GM18505 (cell line): ENCODE measurements around the gene POLA1.
"Not testable (repeated sequence)": the region's sequence is repeated elsewhere in the genome, so short reads cannot be mapped to it uniquely, and the experiment has no call there.

Source experiments
- ATAC-seq: cut with Tn5 transposase; IDR thresholded peaks from one replicate; pipeline ENCODE4 v1.9.1; 2021; ENCODE audit not compliant: unreplicated experiment
- POLR2A ChIP-seq: IDR thresholded peaks from 4 replicates; pipeline ENCODE4 v1.6.1; 2011; ENCODE audit warnings: borderline replicate concordance; ENCODE audit not compliant: insufficient read depth, insufficient read length; ENCODE audit errors: extremely low read depth

The POLA1 gene

GRCh38 chrX:24693453-24694202 lies at the start of gene POLA1:
Gene POLA1 (plus strand): TSS chrX:24693918. CDS start chrX:24693962, 44 bp downstream.
- peak; percentile 51 for TF ChIP-seq POLR2A
- peak; percentile 95 for ATAC-seq

- no peak for TF ChIP-seq POLR2A
These were observed 47.7 kb upstream of the POLA1 start for GRCh38 chrX:24646006-24646405.

GRCh38 chrX:24646745-24647182 lies 47.0 kb upstream of the POLA1 start:
- ATAC-seq: peak; percentile 24
- TF ChIP-seq POLR2A: no peak

More at GRCh38 chrX:24646006-24646405, 47.7 kb upstream of the POLA1 start:
- no peak for ATAC-seq

- ATAC-seq: peak; percentile 68
- no peak for TF ChIP-seq POLR2A
These were observed 46.3 kb upstream of the POLA1 start, which contains the start of gene PCYT1B for GRCh38 chrX:24647257-24648058. Gene PCYT1B (minus strand): TSS chrX:24647347. CDS start chrX:24647105, 242 bp downstream.

GRCh38 chrX:24648495-24648894 lies 45.2 kb upstream of the POLA1 start:
- no peak for ATAC-seq
- no peak for TF ChIP-seq POLR2A

- no peak for TF ChIP-seq POLR2A
- no peak for ATAC-seq
These were observed 41.9 kb upstream of the POLA1 start for GRCh38 chrX:24651783-24652182.

- not testable (repeated sequence) for ATAC-seq
These were observed 38.0 kb upstream of the POLA1 start for GRCh38 chrX:24655679-24656078.

- ATAC-seq: no peak
- TF ChIP-seq POLR2A: no peak
These were observed 35.9 kb upstream of the POLA1 start for GRCh38 chrX:24657671-24658386.

- TF ChIP-seq POLR2A: no peak
- ATAC-seq: no peak
These were observed 35.3 kb upstream of the POLA1 start for GRCh38 chrX:24658421-24658820.

- ATAC-seq: no peak
- no peak for TF ChIP-seq POLR2A
These were observed 34.6 kb upstream of the POLA1 start for GRCh38 chrX:24659106-24659505.

GRCh38 chrX:24659646-24660045 lies 34.1 kb upstream of the POLA1 start:
- no peak for TF ChIP-seq POLR2A
- no peak for ATAC-seq

- ATAC-seq: no peak
- no peak for TF ChIP-seq POLR2A
These were observed 32.4 kb upstream of the POLA1 start for GRCh38 chrX:24661292-24661691.

GRCh38 chrX:24662352-24662751 lies 31.4 kb upstream of the POLA1 start:
- ATAC-seq: no peak
- no peak for TF ChIP-seq POLR2A
